HG03469 (cell line): ENCODE results near the gene WRNIP1.
A peak's percentile ranks its signal among the peaks of the same experiment; 100 is the strongest.

ENCODE experiments used
- ATAC-seq: cut with Tn5 transposase; IDR thresholded peaks from one replicate; pipeline ENCODE4 v1.9.1; 2021; ENCODE audit warnings: mild to moderate bottlenecking, moderate library complexity, moderate number of reproducible peaks; ENCODE audit not compliant: unreplicated experiment

The WRNIP1 gene

DNA sequence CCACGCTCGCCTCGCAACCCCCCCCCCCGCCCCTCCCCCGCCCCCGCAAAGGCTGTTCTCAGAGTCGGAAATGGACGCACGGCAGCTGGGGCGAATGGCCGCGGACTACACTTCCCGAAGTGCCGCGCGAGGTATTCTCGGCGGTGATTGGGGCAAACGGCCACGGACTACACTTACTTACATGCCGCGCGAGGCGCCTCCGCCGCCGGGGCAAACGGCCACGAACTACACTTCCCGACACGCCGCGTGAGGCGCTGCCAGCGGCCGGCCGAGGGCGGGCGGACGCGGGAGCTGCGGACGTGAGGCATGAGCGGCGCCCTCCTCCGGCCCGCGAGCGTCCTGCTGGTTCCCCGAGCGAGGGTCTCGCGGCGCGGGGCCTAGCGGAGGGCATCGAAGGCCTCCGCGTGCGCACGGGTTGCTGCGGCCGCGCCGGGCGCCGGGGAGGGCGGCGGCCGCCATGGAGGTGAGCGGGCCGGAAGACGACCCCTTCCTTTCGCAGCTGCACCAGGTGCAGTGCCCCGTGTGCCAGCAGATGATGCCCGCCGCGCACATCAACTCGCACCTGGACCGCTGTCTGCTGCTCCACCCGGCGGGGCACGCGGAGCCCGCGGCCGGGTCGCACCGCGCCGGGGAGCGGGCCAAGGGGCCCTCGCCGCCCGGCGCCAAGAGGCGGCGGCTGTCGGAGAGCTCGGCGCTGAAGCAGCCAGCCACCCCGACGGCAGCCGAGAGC, at the start of gene WRNIP1:
Gene WRNIP1, plus strand, starts transcription at position 228 of the 730 bp plus-strand sequence. Its CDS starts 230 bp downstream, at position 458.
- peak; percentile 81 for ATAC-seq

DNA sequence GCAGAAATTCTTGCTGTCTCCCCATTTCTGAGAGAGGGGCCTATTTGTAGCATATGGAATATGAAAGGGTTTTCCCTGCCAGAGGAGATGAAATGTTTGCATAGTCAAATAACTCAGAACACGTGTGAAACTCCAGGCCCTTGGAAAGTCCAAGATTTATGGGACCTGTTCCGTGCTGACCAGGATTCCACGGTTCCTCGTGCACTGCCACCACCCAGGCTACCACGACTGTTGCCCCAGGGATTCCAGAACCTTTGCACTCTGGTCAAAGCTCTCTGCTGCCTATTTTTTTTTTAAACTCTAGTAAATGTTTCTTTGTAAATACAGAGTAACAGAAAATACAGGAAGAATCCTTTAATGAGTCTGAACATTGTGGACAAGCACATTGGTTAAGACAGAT, 49.5 kb upstream of the WRNIP1 start:
- ATAC-seq: no peak

DNA sequence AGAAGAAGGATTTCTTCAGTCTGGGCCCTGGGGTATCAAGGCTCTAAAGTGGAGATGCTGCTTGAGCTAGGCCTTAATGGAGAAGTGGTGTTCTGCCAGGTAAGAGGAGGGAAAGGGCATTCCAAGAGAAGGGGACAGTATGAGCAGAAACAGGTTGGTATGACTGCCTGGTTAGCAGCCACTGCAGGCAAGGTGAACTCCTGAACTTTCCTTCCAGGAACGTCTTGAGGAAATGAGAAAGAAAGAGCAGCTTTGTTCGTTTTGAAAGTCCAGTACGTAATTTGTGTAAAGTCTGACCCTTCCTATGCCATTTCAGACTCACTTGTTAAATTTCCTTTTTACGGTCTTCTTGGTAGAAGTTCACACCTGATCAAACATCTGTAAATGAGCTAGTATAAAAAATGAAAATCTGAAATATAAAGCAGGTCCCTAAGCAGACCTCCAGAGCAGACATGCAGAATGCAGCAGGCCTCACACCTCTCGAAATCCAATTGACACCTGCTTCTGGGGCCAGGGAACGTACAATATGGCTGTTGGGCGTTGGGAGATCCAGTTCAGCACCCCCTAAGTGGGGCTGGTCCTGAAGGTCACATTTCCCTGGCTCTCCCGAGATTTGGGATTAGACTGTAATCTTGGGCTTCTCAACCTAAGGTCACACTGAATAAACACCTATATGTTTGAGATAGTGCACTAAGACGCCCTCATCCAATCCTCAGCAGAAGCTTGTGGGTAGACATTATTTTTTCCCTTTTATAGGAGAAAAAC, 48.1 kb upstream of the WRNIP1 start:
- ATAC-seq: no peak

DNA sequence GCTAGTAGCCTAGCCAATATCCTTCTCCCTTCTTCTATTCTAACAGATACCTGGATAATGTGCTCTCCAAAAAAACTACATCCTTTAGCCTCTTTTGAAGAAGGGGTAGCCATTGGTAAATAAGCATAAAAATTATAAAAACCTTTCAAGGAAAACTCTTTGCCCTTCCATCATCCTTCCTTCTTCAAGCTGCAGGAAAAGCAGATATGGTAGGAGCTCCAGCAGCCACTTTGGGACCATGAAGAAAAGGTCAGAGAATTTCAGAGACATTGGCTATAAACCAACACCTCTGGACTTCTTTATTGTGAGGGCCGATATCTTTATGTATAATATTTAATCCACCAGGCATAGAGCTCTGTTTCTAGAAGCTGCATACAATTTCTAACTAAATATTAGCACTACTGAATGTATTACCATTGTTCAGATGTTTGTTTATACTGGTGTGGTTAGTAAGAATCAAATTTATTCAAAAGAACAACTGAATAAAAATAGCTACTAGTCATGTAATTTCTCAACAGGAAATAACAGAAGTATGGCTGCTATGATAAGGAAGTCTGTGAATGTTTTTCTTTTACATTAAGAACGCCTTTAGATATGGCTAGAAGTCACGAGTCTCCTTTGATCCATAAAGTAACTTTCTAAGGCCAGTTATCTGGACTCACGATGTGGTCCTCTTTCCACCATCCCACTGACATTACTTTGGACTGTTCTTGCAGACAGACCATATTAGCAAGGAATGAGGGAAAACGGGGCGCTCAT, 46.7 kb upstream of the WRNIP1 start:
- ATAC-seq: no peak

DNA sequence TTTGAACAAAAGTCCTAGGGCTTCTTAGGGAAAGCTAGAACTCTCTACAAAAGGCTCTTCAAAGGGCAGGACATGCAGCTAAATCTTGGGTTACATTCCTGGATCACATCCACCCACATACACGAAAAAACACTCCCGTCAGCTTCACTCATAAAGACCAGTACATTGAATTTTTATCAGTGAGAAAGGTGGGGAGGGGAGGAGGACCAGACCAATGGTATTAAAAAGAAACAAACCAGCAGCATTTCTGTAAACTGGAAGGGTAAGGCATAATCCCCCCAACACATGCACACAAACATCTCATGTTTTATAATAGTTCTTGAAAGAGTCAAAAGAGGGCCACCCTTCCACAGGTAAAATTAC, 46.1 kb upstream of the WRNIP1 start:
- ATAC-seq: no peak

DNA sequence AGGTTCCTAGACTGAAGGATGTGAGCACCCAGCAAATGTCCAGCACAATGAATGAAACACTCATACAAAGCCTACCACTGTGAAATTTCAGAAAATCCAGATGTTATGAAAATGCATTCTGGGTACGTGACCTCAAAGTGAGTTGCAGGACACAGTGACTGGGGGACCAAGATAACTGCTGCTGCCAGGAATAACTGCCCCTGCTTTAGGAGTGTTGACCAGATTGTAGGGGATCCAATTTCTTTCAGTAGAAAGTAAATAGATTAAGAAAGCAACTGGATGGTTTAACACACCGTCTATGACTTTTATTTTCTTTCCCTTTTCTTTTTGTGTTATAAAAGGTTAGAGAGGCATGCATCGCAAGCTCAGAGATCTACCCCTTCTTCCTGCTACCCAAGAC, 44.0 kb upstream of the WRNIP1 start:
- no peak for ATAC-seq

DNA sequence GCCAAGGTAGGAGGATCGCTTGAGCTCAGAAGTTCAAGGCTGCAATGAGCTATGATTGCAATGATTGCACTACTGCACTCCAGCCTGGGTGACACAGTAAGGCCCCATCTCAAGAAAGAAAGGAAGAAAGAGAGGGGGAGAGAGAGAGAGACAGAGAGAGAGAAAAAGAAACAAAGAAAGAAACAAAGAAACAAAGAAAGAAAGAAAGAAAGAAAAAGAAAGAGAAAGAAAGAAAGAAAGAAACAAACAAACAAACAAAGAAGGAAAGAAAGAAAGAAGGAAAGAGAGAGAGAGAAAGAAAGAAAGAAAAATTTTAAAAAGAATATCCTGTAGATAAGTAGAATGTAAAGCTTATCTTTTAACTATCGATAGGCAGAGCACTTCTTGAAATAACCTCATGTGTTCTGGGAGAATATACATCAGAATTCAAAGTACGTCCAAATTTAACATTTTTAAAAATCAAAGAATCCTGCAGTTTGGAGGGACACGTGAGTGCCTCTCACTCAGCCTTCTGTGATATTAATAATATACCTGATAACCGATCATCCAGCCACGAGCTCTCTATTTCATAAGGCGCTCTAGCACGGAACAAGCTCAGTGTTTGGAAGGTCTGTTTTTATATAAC, 39.7 kb upstream of the WRNIP1 start:
- no peak for ATAC-seq

DNA sequence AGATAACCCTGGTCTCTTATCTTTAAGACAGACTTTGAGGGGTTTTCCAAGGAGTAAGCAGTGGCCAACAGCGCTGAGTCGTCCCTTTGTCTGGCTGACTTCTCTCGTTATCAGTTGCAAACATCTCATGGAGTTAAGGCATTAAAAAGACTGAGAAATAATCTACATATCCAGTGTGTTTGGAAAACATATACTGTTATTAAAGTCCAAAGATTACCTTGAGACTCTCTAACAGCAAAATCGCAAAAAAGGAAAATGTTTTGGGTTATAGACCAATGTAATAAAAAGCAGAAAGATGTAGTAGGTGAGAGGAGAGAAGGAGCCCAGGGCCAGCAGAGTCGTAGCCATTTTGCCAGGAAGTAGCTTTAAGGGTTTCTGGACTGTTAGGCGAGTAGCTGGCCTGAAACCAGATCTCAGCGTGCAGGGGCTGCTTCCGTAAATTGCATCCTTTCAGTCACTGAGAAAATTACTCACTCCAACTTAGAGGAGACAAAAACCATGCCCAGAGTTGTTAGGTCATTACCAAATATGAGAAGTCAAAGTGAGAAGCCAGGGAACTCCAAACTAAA, 39.1 kb upstream of the WRNIP1 start:
- ATAC-seq: no peak

DNA sequence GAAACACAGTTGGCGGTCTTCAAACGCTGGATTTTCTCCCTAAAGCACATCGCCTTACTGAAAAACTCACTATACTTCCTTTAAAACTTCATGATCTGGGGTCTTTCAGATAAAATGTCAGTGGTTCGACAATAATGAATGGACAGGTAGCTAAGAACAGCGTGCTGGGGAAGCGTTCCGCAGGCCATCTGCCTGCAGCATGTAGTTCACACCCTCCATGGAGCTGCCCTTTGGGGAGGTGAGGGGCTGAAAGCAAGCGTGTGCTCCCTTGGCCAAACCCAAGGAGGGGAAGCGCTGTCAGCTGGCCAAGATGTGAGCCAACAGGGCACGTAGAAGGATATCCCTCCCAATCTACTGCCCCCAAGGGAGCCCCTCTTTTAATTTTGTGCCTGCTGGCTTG, 35.3 kb upstream of the WRNIP1 start:
- no peak for ATAC-seq

DNA sequence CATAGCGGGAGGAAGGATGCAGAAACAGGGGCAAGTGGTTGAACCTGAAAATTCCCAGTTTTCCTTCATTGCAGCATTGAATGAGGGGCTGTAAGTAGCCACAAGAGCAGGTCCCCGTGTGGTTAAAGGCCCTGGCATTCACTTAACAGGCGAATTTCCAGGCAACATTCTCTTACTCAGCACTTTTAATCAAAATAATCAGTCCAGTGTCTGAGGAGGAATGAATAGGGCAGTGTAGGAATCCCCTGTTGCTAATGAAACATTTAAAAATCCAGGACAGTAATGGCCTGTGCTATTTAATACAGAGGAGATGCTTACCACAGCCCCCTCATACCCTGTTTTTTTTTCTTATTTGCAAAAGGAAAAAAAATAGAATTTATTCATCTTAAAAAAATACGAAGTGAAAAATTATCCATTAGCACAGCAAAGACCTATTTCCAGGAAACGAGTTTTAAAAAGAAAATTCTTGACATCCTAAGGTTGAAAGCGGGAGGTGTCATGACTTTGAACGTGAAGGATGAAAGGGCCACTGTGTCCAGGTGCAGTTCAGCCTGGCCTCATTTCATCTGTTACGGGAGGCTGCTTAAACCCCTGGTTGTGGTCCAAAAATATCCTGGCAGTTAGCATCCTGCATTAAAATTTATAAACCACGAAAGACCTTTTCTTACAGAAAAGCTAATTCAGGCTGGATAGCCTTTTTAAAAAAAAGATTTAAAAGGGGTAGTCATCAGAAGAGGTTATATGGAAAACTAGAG, 34.7 kb upstream of the WRNIP1 start:
- no peak for ATAC-seq

DNA sequence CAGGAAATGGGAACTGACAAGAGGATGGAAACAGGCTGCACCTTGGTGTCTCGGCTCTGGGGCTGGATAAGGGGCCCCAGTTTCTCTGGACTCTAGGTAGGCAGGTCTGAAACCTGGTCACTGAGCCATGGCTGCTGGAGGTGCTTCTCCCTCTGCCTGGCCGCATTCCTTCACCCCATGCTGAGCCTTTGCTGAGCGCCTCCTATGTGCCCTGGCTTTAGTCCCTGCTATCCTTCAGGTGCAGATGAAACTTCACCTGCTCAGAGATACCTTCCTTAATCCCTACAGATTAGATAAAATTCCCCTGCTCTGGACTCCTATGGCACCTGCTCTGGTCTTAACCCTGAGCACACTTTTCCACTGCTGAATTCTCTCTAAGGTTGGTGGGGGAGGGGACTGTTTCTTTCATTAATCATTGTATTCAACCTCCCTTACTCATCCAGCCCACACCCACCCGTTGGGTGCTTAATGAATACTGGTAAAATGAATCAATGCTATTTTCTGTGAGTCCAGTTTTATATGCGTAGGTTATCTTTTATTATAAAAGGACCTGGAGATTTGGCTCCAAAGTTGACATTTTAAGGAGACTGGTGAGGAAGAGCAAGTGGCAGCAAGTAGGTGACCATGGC, 33.8 kb upstream of the WRNIP1 start:
- ATAC-seq: no peak

DNA sequence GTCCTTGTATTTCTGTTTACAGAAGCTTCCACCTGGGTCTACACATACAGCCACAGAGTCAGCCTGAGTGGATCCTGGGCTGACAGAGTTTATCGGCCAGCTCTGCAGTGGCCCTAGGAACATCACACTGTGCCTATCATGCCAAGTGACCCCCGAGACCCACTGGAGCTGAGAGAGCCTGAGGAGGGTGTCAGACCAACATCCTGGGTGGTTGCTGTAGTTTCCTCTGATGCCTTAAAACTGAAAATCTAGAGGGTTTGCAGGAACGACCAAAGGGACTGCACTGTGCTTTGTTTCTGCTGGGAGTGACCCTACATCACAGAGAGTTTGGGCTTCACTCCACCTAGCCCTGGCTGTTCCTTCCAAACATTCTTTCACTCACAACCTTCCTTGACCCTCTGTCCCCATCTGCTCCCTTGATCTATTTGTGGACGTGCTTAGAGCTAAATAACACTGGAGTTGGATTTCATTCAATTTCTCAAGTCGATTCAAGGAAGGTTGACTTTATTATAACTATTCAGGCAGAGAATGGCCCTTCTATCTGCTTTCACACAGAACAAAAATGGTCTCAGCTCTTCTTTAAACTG, 32.6 kb upstream of the WRNIP1 start:
- ATAC-seq: no peak

DNA sequence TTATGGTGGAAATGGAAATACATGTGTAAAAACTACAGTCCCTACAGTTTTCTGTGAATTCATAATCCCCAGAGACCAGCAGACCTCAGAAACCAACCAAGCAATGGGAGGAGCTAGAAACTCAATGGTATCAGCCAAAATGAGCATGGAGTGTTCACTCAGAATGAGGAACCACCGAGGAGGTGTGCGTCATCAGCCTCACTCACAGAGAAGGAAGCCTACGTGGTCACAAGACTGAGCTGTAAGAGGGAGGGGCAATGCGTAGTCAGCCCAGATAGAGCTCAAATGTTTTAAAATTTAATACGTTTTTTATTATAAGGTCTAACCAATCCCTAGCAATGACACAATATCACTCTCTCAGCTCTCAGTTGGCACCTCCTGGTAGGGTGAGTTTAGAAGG, 31.9 kb upstream of the WRNIP1 start:
- ATAC-seq: peak; percentile 82

DNA sequence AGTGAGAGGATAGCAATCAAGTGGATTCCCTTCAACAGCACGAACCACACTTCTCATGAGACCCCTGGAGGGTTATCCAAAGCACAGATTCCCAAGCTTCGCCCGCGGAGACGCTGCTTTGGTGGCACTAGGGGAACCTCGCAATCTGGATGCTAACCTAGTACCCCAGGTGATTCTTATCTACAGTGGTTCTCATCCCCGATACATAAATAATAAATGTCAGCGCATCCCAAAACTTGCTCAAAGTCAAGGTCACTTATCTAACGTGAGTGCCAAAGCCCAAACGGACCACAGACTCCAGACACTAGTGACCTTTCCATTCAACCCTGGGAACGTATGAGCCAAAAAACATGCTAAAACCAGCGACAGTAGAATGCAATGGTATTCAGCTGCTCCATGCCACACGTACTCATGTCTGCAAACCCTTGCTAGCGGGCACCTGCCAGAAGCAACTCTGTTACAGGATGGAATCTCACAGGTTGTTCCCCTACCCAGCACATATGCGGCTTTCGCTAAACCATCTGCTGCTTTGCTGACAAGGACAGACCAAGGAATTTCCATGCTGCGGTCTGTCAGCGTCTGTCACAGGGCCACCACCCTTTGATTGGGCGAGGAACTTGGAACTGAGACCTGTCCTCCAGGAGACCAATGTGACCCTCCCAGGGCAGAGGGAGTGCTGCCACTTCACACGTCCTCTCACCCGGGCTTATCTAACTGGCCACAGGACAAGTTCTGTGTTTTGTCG, 31.3 kb upstream of the WRNIP1 start:
- no peak for ATAC-seq

DNA sequence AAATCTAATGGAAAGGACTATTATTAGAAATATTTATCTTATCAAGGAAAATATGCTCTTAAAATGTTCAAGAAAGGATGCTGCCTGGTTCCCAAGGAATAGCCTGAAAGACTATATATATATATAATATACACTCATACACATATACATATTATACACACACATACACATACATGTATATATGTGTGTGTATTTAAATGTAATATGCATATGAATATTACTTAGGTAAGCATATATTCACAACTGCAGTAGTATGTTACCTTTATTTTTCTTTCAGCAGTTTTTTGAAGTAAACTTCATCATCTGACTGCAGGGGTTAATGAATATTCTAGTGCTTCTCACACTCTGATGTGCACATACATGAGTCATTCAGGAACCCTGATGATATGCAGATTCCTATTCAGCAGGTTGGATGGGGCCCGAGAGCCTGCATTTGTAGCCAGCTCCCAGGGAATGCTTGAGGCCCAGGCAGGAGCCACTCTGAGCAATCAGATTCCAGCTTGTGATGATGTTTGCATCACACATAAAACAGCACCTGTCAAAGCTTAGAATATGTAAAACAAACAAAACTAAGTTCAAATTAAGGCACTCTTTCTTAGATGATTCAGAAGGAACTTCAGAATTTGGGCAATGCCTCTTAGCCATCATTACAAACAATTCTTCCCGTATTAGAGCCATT, 30.6 kb upstream of the WRNIP1 start:
- ATAC-seq: no peak

DNA sequence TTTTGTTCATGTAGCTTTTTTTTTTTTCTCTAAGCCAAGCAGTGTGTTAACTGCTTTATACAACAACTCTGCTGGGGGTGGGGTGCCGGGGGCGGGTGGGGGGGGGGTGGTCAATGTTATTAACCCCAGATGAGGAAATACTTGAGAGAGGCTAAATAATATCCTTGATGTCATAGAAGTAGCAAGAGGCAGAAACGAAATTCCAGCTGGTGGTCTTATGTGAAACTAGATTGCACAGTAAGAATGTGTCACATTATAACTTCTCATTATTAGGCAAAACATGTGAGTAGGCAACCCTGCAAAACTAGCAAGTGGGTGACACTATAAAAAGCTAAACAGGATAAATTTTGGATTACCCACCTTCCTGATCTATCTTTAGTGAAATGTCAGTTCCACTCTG, 27.3 kb upstream of the WRNIP1 start:
- no peak for ATAC-seq

DNA sequence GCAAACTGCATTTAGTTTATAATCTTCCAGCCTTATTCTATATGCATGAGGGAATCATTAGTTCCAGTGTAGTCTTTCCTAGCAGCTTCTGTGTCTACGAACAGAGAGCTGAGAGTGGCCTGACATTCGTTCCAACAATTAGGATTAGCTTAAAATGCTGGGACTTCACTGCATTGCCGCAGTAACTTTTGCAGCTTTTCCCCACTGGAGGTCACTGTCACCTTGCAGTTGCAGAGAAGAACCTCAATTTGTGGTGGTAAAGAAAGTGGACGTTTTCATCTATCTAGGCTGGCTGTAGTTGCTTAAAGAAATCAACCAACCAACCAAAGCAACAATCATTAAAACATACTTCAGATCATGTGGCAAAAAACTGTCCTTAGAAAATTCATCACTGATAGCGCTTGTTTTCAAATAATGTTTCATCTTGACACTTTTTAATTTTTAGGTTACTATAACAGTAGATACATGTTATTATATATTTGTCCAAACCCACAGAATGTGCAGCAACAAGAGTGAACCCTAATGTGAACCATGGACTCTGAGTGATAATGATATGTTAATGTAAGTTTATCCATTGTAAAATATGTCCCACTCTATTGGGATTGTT, 26.7 kb upstream of the WRNIP1 start:
- ATAC-seq: peak; percentile 49

DNA sequence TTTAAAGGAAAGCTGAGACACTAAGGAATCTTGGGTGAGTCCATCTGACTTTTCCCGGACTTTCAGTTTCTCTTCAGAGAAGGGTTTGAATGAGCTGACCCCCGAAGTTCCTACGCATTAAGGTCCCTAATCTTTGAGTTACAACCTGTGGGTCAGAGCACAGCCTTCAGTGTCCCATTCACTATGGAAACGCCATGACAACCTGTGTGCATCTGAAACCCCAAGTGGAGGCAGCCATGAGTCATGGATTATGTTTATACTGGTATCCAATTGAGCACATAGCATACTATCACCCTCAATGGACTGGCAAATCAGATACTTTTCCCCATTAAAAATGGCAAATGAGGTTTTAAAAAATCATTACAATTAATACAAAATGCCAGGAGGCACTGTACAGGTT, 25.9 kb upstream of the WRNIP1 start:
- no peak for ATAC-seq
